ENCODE measurements around the gene MLC1.

DNA sequence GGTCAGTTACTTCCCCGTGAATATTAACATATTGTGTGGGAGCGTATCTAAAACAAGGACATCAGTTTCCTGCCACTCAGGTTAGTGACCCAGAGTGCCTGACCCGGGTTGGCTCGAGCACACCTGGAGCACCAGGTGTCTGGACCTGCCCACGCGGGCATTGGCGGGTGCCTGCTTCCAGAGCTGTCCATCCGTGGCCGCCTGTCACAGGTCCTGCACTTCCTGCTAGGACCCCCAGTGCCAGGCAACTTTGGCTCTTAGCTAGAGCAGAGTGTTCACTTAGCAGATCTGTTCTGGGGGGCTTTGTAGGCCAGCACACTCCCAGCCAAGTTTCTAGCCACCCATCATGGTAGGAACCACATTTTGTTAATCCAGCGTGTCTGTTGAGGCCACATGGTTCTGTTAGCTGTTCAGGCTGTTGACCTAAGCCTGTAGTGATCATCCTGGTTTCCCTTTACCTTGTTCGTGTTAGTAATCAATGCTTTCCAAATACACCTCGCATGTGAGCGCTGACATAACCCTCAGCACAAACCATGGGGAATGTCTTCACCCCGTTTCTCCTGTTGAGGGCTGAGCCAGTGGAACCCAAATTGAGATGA, 34.0 kb upstream of the MLC1 start:
- TF ChIP-seq, protein P1, sequence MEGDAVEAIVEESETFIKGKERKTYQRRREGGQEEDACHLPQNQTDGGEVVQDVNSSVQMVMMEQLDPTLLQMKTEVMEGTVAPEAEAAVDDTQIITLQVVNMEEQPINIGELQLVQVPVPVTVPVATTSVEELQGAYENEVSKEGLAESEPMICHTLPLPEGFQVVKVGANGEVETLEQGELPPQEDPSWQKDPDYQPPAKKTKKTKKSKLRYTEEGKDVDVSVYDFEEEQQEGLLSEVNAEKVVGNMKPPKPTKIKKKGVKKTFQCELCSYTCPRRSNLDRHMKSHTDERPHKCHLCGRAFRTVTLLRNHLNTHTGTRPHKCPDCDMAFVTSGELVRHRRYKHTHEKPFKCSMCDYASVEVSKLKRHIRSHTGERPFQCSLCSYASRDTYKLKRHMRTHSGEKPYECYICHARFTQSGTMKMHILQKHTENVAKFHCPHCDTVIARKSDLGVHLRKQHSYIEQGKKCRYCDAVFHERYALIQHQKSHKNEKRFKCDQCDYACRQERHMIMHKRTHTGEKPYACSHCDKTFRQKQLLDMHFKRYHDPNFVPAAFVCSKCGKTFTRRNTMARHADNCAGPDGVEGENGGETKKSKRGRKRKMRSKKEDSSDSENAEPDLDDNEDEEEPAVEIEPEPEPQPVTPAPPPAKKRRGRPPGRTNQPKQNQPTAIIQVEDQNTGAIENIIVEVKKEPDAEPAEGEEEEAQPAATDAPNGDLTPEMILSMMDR (IDR thresholded peaks at IDR 0.05) = no peak
- TF ChIP-seq POLR2A (IDR thresholded peaks at IDR 0.05) = no peak

All from esophagus squamous epithelium (tissue), 4 donors.